ENCODE measurements around the gene LYSMD1.

The LYSMD1 gene

DNA sequence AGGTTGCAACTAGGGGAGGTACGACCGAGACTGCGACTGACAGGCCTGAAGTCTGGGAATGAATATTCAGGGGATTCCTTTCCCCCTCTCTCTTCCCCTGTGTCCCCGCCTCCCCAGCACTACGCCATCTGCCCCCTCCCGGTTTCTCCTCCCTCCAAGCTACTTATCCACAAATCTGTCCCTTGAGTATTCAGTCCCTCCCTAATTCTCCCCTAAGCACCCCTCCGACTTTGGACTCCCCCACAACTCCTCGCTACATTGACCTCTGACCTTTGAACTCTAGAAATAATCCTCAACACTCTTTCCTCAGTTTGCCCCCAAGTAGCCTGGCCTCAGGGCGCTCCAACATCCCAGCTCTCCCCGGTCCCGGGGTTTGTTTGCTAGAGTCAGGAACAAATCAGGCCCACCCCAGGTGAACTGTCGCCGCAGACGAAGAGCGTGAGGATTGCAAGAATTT is 393 bp downstream of the LYSMD1 start:
- no peak for TF ChIP-seq SIN3A (IDR thresholded peaks at IDR 0.05; ENCODE audit: borderline replicate concordance, insufficient read depth, low read length)
- TF ChIP-seq, protein P1, sequence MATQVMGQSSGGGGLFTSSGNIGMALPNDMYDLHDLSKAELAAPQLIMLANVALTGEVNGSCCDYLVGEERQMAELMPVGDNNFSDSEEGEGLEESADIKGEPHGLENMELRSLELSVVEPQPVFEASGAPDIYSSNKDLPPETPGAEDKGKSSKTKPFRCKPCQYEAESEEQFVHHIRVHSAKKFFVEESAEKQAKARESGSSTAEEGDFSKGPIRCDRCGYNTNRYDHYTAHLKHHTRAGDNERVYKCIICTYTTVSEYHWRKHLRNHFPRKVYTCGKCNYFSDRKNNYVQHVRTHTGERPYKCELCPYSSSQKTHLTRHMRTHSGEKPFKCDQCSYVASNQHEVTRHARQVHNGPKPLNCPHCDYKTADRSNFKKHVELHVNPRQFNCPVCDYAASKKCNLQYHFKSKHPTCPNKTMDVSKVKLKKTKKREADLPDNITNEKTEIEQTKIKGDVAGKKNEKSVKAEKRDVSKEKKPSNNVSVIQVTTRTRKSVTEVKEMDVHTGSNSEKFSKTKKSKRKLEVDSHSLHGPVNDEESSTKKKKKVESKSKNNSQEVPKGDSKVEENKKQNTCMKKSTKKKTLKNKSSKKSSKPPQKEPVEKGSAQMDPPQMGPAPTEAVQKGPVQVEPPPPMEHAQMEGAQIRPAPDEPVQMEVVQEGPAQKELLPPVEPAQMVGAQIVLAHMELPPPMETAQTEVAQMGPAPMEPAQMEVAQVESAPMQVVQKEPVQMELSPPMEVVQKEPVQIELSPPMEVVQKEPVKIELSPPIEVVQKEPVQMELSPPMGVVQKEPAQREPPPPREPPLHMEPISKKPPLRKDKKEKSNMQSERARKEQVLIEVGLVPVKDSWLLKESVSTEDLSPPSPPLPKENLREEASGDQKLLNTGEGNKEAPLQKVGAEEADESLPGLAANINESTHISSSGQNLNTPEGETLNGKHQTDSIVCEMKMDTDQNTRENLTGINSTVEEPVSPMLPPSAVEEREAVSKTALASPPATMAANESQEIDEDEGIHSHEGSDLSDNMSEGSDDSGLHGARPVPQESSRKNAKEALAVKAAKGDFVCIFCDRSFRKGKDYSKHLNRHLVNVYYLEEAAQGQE (IDR thresholded peaks at IDR 0.05; ENCODE audit: insufficient read depth in 1 of 2, low read depth in 2 of 2, low read length in 2 of 2): no peak
- TF ChIP-seq POLR2AphosphoS5 (IDR thresholded peaks at IDR 0.05; ENCODE audit: low read depth, low read length): no peak
- no peak for TF ChIP-seq TAF1 (IDR thresholded peaks at IDR 0.05; ENCODE audit: borderline replicate concordance, insufficient read depth, low read length)

DNA sequence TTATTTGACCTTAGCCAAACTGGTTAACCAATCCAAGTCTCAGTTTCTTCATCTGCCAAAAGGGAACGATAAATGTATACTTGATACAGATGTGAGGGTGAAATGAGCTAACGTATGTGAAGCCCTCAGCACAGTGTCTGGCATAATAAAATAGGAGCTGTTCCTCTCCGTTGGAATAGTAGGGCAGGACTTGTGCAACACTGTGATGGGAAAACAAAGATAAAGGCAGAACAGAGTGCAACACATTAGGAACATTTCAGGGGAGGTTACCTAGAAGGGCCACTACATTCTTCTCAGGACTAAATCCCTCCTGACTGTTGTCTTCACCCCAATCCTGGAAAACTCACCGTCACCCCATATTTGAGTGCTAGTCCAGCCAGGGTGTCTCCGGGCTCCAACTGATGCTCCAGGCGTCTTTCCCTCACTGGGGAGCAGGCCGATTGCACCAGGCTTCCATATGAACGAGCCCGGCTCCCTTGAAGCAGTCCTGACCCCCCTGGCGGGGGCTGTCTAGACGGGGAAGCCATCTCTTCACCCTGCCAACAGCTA is 896 bp downstream of the LYSMD1 start:
- TF ChIP-seq SIN3A (IDR thresholded peaks at IDR 0.05; ENCODE audit: borderline replicate concordance, insufficient read depth, low read length) (no peak), POLR2AphosphoS5 (IDR thresholded peaks at IDR 0.05; ENCODE audit: low read depth, low read length) (no peak), FOXP2 (optimal IDR thresholded peaks at IDR 0.05; ENCODE audit: borderline replicate concordance, extremely low read depth, extremely low read length, insufficient read depth) (no peak)

DNA sequence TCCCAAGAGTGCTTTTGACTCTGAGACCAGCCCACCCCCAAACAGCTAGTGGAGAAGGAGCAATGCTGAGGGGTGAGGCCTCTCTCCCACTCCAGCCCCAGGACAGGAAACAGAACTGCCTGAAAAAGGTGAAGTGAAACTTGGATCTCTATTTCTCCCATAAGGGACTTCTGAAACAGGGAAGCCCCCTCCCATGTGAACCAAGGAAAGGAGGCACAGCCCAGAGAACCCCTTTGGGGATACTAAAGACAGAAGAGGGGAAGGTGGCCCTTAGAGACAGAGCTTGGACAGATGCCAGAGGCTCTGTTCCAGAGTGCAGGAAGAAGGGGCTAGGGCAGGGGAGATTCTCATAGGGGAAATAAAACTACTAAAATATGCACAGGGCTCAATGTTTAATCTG is 6.3 kb downstream of the LYSMD1 start:
- no peak for TF ChIP-seq FOXP2 (optimal IDR thresholded peaks at IDR 0.05; ENCODE audit: borderline replicate concordance, extremely low read depth, extremely low read length, insufficient read depth)
- TF ChIP-seq SIN3A (IDR thresholded peaks at IDR 0.05; ENCODE audit: borderline replicate concordance, insufficient read depth, low read length): no peak
- TF ChIP-seq POLR2AphosphoS5 (IDR thresholded peaks at IDR 0.05; ENCODE audit: low read depth, low read length): no peak
- TF ChIP-seq, protein P1 (IDR thresholded peaks at IDR 0.05; ENCODE audit: insufficient read depth in 1 of 2, low read depth in 2 of 2, low read length in 2 of 2): no peak
- no peak for TF ChIP-seq TAF1 (IDR thresholded peaks at IDR 0.05; ENCODE audit: borderline replicate concordance, insufficient read depth, low read length)

DNA sequence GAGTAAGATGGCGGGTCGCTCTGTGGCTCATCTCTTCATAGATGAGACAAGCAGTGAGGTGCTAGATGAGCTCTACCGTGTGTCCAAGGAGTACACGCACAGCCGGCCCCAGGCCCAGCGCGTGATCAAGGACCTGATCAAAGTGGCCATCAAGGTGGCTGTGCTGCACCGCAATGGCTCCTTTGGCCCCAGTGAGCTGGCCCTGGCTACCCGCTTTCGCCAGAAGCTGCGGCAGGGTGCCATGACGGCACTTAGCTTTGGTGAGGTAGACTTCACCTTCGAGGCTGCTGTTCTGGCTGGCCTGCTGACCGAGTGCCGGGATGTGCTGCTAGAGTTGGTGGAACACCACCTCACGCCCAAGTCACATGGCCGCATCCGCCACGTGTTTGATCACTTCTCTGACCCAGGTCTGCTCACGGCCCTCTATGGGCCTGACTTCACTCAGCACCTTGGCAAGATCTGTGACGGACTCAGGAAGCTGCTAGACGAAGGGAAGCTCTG is 6.9 kb downstream of the LYSMD1 start:
- TF ChIP-seq POLR2AphosphoS5 (IDR thresholded peaks at IDR 0.05; ENCODE audit: low read depth, low read length) (no peak), FOXP2 (optimal IDR thresholded peaks at IDR 0.05; ENCODE audit: borderline replicate concordance, extremely low read depth, extremely low read length, insufficient read depth) (no peak), TAF1 (IDR thresholded peaks at IDR 0.05; ENCODE audit: borderline replicate concordance, insufficient read depth, low read length) (no peak)
- TF ChIP-seq, protein P1 (IDR thresholded peaks at IDR 0.05; ENCODE audit: insufficient read depth in 1 of 2, low read depth in 2 of 2, low read length in 2 of 2): no peak

DNA sequence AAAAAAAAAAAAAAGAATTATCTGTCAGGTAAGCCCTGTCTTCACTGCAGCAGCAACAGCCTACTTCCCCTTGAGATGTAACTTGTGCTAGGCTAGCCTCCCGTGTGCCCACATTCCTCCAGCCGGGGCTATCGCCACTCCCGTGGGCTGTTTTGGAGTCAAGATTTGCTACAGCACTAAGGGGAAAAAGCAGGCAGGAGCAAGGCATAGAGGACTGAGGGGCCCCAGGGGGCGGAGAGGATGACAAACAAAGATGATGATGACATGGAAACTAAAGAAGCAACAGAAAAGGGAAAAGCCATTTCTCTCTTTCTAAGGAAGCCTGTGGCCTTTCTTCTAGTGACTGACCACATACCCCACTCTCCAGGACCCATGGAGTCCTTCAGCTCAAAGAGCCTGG is 7.4 kb downstream of the LYSMD1 start:
- TF ChIP-seq FOXP2 (optimal IDR thresholded peaks at IDR 0.05; ENCODE audit: borderline replicate concordance, extremely low read depth, extremely low read length, insufficient read depth) (no peak), SIN3A (IDR thresholded peaks at IDR 0.05; ENCODE audit: borderline replicate concordance, insufficient read depth, low read length) (no peak), TAF1 (IDR thresholded peaks at IDR 0.05; ENCODE audit: borderline replicate concordance, insufficient read depth, low read length) (no peak), POLR2AphosphoS5 (IDR thresholded peaks at IDR 0.05; ENCODE audit: low read depth, low read length) (no peak)
- TF ChIP-seq, protein P1 (IDR thresholded peaks at IDR 0.05; ENCODE audit: insufficient read depth in 1 of 2, low read depth in 2 of 2, low read length in 2 of 2): no peak
